HG02981 (cell line): ENCODE data around the gene DDX27.

ENCODE experiments used
- ATAC-seq: cut with Tn5 transposase; IDR thresholded peaks from one replicate; pipeline ENCODE4 v1.9.1; 2021; ENCODE audit warnings: mild to moderate bottlenecking, moderate library complexity; ENCODE audit not compliant: unreplicated experiment

The DDX27 gene

GRCh38 chr20:49286689-49287551, 67.7 kb downstream of the DDX27 start:
- ATAC-seq = no peak

GRCh38 chr20:49287555-49288249, 68.5 kb downstream of the DDX27 start:
- no peak for ATAC-seq

- ATAC-seq = no peak
Measured at GRCh38 chr20:49288250-49288751, 69.1 kb downstream of the DDX27 start.

GRCh38 chr20:49288784-49289696, 69.8 kb downstream of the DDX27 start:
- ATAC-seq = no peak

GRCh38 chr20:49290608-49291191, 71.5 kb downstream of the DDX27 start:
- no peak for ATAC-seq

- ATAC-seq = no peak
Measured at GRCh38 chr20:49291200-49291599, 72.0 kb downstream of the DDX27 start.

- no peak for ATAC-seq
Measured at GRCh38 chr20:49292010-49292409, 72.8 kb downstream of the DDX27 start.

- ATAC-seq = no peak
Measured at GRCh38 chr20:49293122-49293521, 73.9 kb downstream of the DDX27 start.
